ENCODE results near the gene SDC1. TPM values are rescaled to one million over a fixed set of nuclear protein-coding genes. Genes with fewer than 3 reads are reported as not detected.

Gene SDC1
- total and polyA plus RNA-seq, 2 donors from 2014 or later, result 206 to 266 TPM

- Histone ChIP-seq H3K9ac (ENCODE audit: low read length in 3 of 3) (peak overlapping the region in 2 of 3 donors; percentile 5 to 76), H3K36me3 (ENCODE audit: control insufficient read depth in 2 of 3, insufficient read depth in 3 of 3, low read length in 3 of 3) (no peaks in the 10 kb centered on the region), H3K4me3 (ENCODE audit: low read length in 3 of 3) (peak overlapping the region in 2 of 3 donors; percentile 57 to 73), H3K4me1 (ENCODE audit: control insufficient read depth in 2 of 3, insufficient read depth in 2 of 3, low read depth in 1 of 3, low read length in 3 of 3) (peaks cover 0 to 25% (median 12%) of the 10 kb centered on the region in 3 donors), H3K9me3 (ENCODE audit: control insufficient read depth in 2 of 3, insufficient read depth in 1 of 3, low read length in 3 of 3) (no peaks in the 10 kb centered on the region), H3K27ac (ENCODE audit: low read depth in 2 of 2, low read length in 2 of 2) (peak overlapping the region; percentile 82 to 84), H3K27me3 (ENCODE audit: control insufficient read depth, insufficient read depth, low read length) (no peaks in the 10 kb centered on the region)
- FAIRE-seq, result no peak
- no peak for TF ChIP-seq CTCF (IDR thresholded peaks at IDR 0.05; ENCODE audit: borderline replicate concordance, extremely low read depth, insufficient read depth)
- intact Hi-C loops (cut with DNase I), result no loop called here
- peak in 2 of 5 donors; percentile 78 to 81 for DNase-seq
Measured at GRCh38 chr2:20224164-20224715, 690 bp downstream of the SDC1 start.

DNA sequence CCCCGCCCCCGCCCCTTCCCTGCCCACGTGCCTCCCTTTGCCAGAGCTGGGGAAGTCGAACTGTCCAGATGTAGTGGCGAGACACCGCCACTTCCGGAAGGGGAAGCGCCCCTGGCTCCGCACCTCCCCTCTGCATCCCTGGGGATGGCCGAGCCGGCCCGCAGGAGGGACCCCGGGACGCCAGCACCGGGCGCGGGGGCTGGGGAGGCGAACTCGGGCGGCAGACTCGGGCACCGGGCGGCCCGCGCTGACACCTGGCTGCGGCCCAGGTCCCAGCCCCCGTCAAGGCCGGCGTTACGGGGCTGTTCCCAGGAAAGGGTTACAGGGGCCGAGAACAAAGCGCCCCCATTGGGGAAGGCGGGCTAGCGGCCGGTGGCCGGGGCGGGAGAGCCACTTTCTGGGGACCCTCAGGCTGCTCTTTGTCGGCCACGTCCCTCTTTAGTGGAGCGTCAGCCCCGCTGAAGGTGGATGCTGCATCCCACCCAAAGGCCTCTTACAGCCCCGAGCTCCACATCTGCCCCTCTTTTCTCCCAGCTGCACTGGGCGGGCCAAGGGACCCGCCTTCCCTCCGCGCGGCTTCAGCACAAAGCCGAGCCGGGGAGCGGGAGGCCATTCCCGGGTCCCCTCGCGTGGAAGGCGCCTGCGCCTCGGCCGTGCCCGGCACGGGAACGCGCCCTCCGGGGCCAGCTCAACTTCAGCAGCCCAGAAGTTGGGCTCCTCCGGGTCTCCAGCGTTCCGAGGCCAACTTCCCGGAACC is 1.3 kb downstream of the SDC1 start:
- no peak for TF ChIP-seq CTCF (IDR thresholded peaks at IDR 0.05; ENCODE audit: borderline replicate concordance, extremely low read depth, insufficient read depth)
- H3K36me3 ChIP-seq (ENCODE audit: control insufficient read depth in 2 of 3, insufficient read depth in 3 of 3, low read length in 3 of 3), result no peaks in the 10 kb centered on the region
- no peaks in the 10 kb centered on the region for H3K27me3 ChIP-seq (ENCODE audit: control insufficient read depth, insufficient read depth, low read length)
- H3K4me3 ChIP-seq (ENCODE audit: low read length in 3 of 3), result peak overlapping the region; percentile 41 to 73 (median 57)
- peak overlapping the region; percentile 5 to 84 for H3K27ac ChIP-seq (ENCODE audit: low read depth in 2 of 2, low read length in 2 of 2)
- intact Hi-C loops (cut with DNase I), result no loop called here
- DNase-seq, result peak; percentile 73 to 87 (median 86)
- FAIRE-seq, result no peak
- H3K4me1 ChIP-seq (ENCODE audit: control insufficient read depth in 2 of 3, insufficient read depth in 2 of 3, low read depth in 1 of 3, low read length in 3 of 3), result peaks cover 0 to 26% (median 12%) of the 10 kb centered on the region in 3 donors
- no peaks in the 10 kb centered on the region for H3K9me3 ChIP-seq (ENCODE audit: control insufficient read depth in 2 of 3, insufficient read depth in 1 of 3, low read length in 3 of 3)
- H3K9ac ChIP-seq (ENCODE audit: low read length in 3 of 3), result peak overlapping the region in 2 of 3 donors; percentile 18 to 76

DNA sequence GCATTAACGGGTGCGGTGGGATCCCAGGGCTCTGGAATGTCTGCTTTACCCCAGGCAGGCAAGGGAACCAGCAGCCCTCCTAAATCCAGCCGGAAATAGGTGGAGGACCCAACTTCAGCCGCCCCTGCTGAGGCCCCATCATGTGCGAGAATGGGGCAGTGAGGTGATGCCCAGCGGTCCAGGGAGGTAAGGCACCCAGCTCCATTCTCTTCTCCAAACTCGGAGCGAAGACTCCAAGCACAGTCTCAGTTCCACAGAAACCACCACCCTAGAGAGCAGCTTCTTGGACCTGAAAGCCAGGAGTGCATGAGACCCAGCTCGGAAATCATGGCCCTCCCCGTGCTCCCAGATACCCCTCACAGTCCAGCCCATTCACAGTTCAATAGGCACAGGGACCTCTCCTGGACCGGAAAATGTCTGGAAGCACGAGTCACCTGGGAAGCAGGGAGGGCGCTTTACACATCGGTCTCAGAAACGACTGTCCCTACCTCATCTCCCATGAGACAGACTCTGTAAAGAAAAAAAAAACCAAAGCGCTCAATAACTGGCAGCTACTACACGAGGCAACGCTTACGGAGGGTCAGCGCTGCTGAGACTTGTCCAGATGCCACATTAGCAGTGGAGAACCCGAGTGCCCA is 2.0 kb downstream of the SDC1 start:
- H3K9me3 ChIP-seq (ENCODE audit: control insufficient read depth in 2 of 3, insufficient read depth in 1 of 3, low read length in 3 of 3), result no peaks in the 10 kb centered on the region
- no peak for FAIRE-seq
- peaks cover 0 to 33% (median 12%) of the 10 kb centered on the region in 3 donors for H3K4me1 ChIP-seq (ENCODE audit: control insufficient read depth in 2 of 3, insufficient read depth in 2 of 3, low read depth in 1 of 3, low read length in 3 of 3)
- H3K36me3 ChIP-seq (ENCODE audit: control insufficient read depth in 2 of 3, insufficient read depth in 3 of 3, low read length in 3 of 3), result no peaks in the 10 kb centered on the region
- H3K4me3 ChIP-seq (ENCODE audit: low read length in 3 of 3), result peak overlapping the region; percentile 33 to 73 (median 64)
- peak overlapping the region; percentile 46 to 56 for H3K27ac ChIP-seq (ENCODE audit: low read depth in 2 of 2, low read length in 2 of 2)
- intact Hi-C loops (cut with DNase I), result no loop called here
- DNase-seq, result peak in 3 of 5 donors; percentile 21 to 56 (median 51)
- no peaks in the 10 kb centered on the region for H3K27me3 ChIP-seq (ENCODE audit: control insufficient read depth, insufficient read depth, low read length)
- no peak for TF ChIP-seq CTCF (IDR thresholded peaks at IDR 0.05; ENCODE audit: borderline replicate concordance, extremely low read depth, insufficient read depth)
- H3K9ac ChIP-seq (ENCODE audit: low read length in 3 of 3), result peak overlapping the region in 1 of 3 donors; percentile 14

Measured in kidney (tissue), 14 donors.